ENCODE data around the gene SORL1-AS1.

Gene SORL1-AS1

DNA sequence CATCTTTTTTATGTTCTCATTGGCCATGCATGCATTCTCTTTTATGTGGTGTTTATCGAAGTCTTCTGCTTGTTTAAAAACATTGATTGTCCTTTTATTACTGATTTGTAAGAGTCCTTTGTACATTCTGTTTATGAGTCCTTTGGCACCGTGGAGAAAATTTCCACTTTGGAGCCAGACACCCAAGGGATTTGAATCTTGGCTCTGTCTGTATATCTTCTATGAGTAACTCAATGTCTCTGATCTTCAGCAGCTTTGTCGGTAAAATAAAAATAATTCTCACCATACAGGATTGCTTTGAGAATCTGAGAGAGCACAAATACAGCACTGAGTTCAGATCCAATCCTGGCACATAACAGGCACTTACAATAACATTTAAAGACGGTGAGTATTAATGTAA, 13.4 kb downstream of the SORL1-AS1 start:
- H3K9me3 ChIP-seq (ENCODE audit: insufficient read depth, low read length) = no peaks in the 10 kb centered on the region
- peaks cover 32% of the 10 kb centered on the region for H3K4me1 ChIP-seq (ENCODE audit: low read length)
- peaks cover 9% of the 10 kb centered on the region for H3K36me3 ChIP-seq (replicated peaks; ENCODE audit: low read depth, low read length)
- no peak overlapping the region for H3K4me3 ChIP-seq (ENCODE audit: low read length)
- H3K27me3 ChIP-seq (ENCODE audit: low read depth, low read length) = no peaks in the 10 kb centered on the region
- no peak overlapping the region for H3K4me2 ChIP-seq (ENCODE audit: low read length)
- no peak overlapping the region for H3K9ac ChIP-seq (ENCODE audit: low read length)
- H2AFZ ChIP-seq (ENCODE audit: low read depth, low read length) = no peak overlapping the region
- no peaks in the 10 kb centered on the region for H4K20me1 ChIP-seq (ENCODE audit: insufficient read depth, low read length)
- no peak overlapping the region for H3K27ac ChIP-seq (ENCODE audit: low read length)
- peaks cover 2% of the 10 kb centered on the region; the same call in 1 of the 2 replicates for H3K79me2 ChIP-seq (ENCODE audit: low read length)
- TF ChIP-seq EZH2phosphoT487 (IDR thresholded peaks at IDR 0.05; ENCODE audit: low read depth) = no peak
- TF ChIP-seq CTCF (IDR thresholded peaks at IDR 0.05; ENCODE audit: low read depth, low read length) = no peak

- Histone ChIP-seq H3K27ac (ENCODE audit: low read length) (no peak overlapping the region), H2AFZ (ENCODE audit: low read depth, low read length) (no peak overlapping the region), H3K4me1 (ENCODE audit: low read length) (peaks cover 22% of the 10 kb centered on the region), H3K36me3 (replicated peaks; ENCODE audit: low read depth, low read length) (no peaks in the 10 kb centered on the region), H3K27me3 (ENCODE audit: low read depth, low read length) (no peaks in the 10 kb centered on the region), H3K79me2 (ENCODE audit: low read length) (no peaks in the 10 kb centered on the region), H4K20me1 (ENCODE audit: insufficient read depth, low read length) (no peaks in the 10 kb centered on the region), H3K4me2 (ENCODE audit: low read length) (no peak overlapping the region), H3K4me3 (ENCODE audit: low read length) (no peak overlapping the region), H3K9me3 (ENCODE audit: insufficient read depth, low read length) (no peaks in the 10 kb centered on the region), H3K9ac (ENCODE audit: low read length) (no peak overlapping the region)
- TF ChIP-seq CTCF (IDR thresholded peaks at IDR 0.05; ENCODE audit: low read depth, low read length) = no peak
- no peak for TF ChIP-seq EZH2phosphoT487 (IDR thresholded peaks at IDR 0.05; ENCODE audit: low read depth)
These were observed 15.1 kb downstream of the SORL1-AS1 start for GRCh38 chr11:121437686-121438078.

GRCh38 chr11:121437018-121437685, 15.6 kb downstream of the SORL1-AS1 start:
- Histone ChIP-seq H3K9me3 (ENCODE audit: insufficient read depth, low read length) (no peaks in the 10 kb centered on the region), H3K9ac (ENCODE audit: low read length) (no peak overlapping the region), H3K4me2 (ENCODE audit: low read length) (no peak overlapping the region), H3K79me2 (ENCODE audit: low read length) (no peaks in the 10 kb centered on the region), H3K4me1 (ENCODE audit: low read length) (peaks cover 27% of the 10 kb centered on the region), H4K20me1 (ENCODE audit: insufficient read depth, low read length) (no peaks in the 10 kb centered on the region), H3K36me3 (replicated peaks; ENCODE audit: low read depth, low read length) (no peaks in the 10 kb centered on the region), H3K27ac (ENCODE audit: low read length) (no peak overlapping the region), H3K4me3 (ENCODE audit: low read length) (no peak overlapping the region), H3K27me3 (ENCODE audit: low read depth, low read length) (no peaks in the 10 kb centered on the region), H2AFZ (ENCODE audit: low read depth, low read length) (no peak overlapping the region)
- TF ChIP-seq CTCF (IDR thresholded peaks at IDR 0.05; ENCODE audit: low read depth, low read length) (no peak), EZH2phosphoT487 (IDR thresholded peaks at IDR 0.05; ENCODE audit: low read depth) (no peak)

- no peak overlapping the region for H3K4me2 ChIP-seq (ENCODE audit: low read length)
- H2AFZ ChIP-seq (ENCODE audit: low read depth, low read length) = no peak overlapping the region
- no peak overlapping the region for H3K4me3 ChIP-seq (ENCODE audit: low read length)
These were observed 16.9 kb downstream of the SORL1-AS1 start for GRCh38 chr11:121435551-121436511.

More at GRCh38 chr11:121435551-121436511, 16.9 kb downstream of the SORL1-AS1 start:
- no peaks in the 10 kb centered on the region for H3K79me2 ChIP-seq (ENCODE audit: low read length)
- H4K20me1 ChIP-seq (ENCODE audit: insufficient read depth, low read length) = no peaks in the 10 kb centered on the region
- H3K9me3 ChIP-seq (ENCODE audit: insufficient read depth, low read length) = no peaks in the 10 kb centered on the region
- no peak overlapping the region for H3K9ac ChIP-seq (ENCODE audit: low read length)
- H3K36me3 ChIP-seq (replicated peaks; ENCODE audit: low read depth, low read length) = no peaks in the 10 kb centered on the region
- no peak overlapping the region for H3K27ac ChIP-seq (ENCODE audit: low read length)
- peaks cover 41% of the 10 kb centered on the region for H3K4me1 ChIP-seq (ENCODE audit: low read length)
- no peaks in the 10 kb centered on the region for H3K27me3 ChIP-seq (ENCODE audit: low read depth, low read length)
- TF ChIP-seq EZH2phosphoT487 (IDR thresholded peaks at IDR 0.05; ENCODE audit: low read depth) = no peak
- TF ChIP-seq CTCF (IDR thresholded peaks at IDR 0.05; ENCODE audit: low read depth, low read length) = no peak

Data from OCI-LY3 (cell line).